HepG2 (cell line): Measurements from ENCODE around the gene TMEM253. TPM values are rescaled to one million over a fixed set of nuclear protein-coding genes. Genes with fewer than 3 reads are reported as not detected.

Experiments used
- AGO1 ChIP-seq: fragments of 200-400 bp; formaldehyde crosslinking; IDR thresholded peaks from 2 replicates; pipeline ENCODE4 v1.6.1; 2017; ENCODE audit warnings: mild to moderate bottlenecking, low read depth, low read length, moderate library complexity; ENCODE audit not compliant: poor library complexity, severe bottlenecking
- GTF2F1 ChIP-seq: fragments of 150-350 bp; IDR thresholded peaks from 2 replicates; pipeline ENCODE4 v1.6.1; 2014; ENCODE audit warnings: low read length
- HMGA1 ChIP-seq: sonication (generic); formaldehyde crosslinking; conservative IDR thresholded peaks from 2 replicates; pipeline ENCODE4 v1.4.0; 2020; ENCODE audit warnings: missing genetic modification reagents
- HOXA7 ChIP-seq: sonication (generic); formaldehyde crosslinking; IDR thresholded peaks from 2 replicates; pipeline ENCODE4 v1.8.1; 2022; ENCODE audit warnings: mild to moderate bottlenecking, missing genetic modification reagents, moderate library complexity
- KAT8 ChIP-seq: IDR thresholded peaks from 2 replicates; pipeline ENCODE4 v1.6.1; 2016; ENCODE audit warnings: missing genetic modification reagents, missing compliant biosample characterization
- MEIS1 ChIP-seq: sonication (generic); formaldehyde crosslinking; IDR thresholded peaks from 2 replicates; pipeline ENCODE4 v1.9.0; 2021; ENCODE audit warnings: mild to moderate bottlenecking, missing genetic modification reagents, moderate library complexity, borderline replicate concordance
- MTF1 ChIP-seq: sonication (generic); formaldehyde crosslinking; IDR thresholded peaks from 2 replicates; pipeline ENCODE4 v1.5.0; 2020; ENCODE audit warnings: missing genetic modification reagents
- NFE2L2 ChIP-seq: fragments of 150-350 bp; IDR thresholded peaks from 2 replicates; pipeline ENCODE4 v1.6.1; 2014; ENCODE audit warnings: low read length
- PHF8 ChIP-seq: sonication (generic); formaldehyde crosslinking; IDR thresholded peaks from 2 replicates; pipeline ENCODE4 v1.5.0; 2020; ENCODE audit warnings: missing genetic modification reagents
- SIN3B ChIP-seq: fragments of 150-350 bp; IDR thresholded peaks from 2 replicates; pipeline ENCODE4 v1.6.1; 2014; ENCODE audit warnings: low read length
- ZC3H4 ChIP-seq: sonication (generic); formaldehyde crosslinking; IDR thresholded peaks from 2 replicates; pipeline ENCODE4 v1.4.0; 2020; ENCODE audit warnings: missing genetic modification reagents, borderline replicate concordance
- ZNF432 ChIP-seq: sonication (generic); formaldehyde crosslinking; IDR thresholded peaks from 2 replicates; pipeline ENCODE4 v1.5.0; 2020; ENCODE audit warnings: missing genetic modification reagents, mild to moderate bottlenecking, borderline replicate concordance
- ZNF879 ChIP-seq: sonication (generic); formaldehyde crosslinking; IDR thresholded peaks from 2 replicates; pipeline ENCODE4 v1.8.1; 2023; ENCODE audit warnings: missing genetic modification reagents
- polyA plus RNA-seq, 8 experiments: library from polyadenylated mRNA; depleted of rRNA in 3 of 8; stranded (reverse) in 7 of 8; unstranded in 1 of 8; fragments of >200 nt; fragmentation: Illumina TruSeq in 4 of 8; extraction: Trizol in 4 of 8; gene quantifications; 2 replicates each; pipeline versions ENCODE4 v1.2.1 to v1.2.3, GENCODE V29; 2011 to 2016; ENCODE audit warnings: low read depth in 4 of 8, missing spikeins in 1 of 8, mixed read lengths in 1 of 8; ENCODE audit not compliant: insufficient read depth in 1 of 8
- total RNA-seq, 5 experiments: library from RNA; depleted of rRNA; stranded (reverse); fragments of >200 nt; fragmentation: Illumina TruSeq; extraction: Trizol; gene quantifications; 2 replicates each; pipeline ENCODE4 v1.2.3, GENCODE V29; 2016; ENCODE audit warnings: low read depth in 1 of 5
- TF ChIP-seq, protein P1 (sequence below): sonication (generic); formaldehyde crosslinking; IDR thresholded peaks from one replicate; pipeline ENCODE4 v1.5.1; 2020; ENCODE audit warnings: mild to moderate bottlenecking, missing genetic modification reagents; ENCODE audit errors: not compliant biosample characterization
- TF ChIP-seq, protein P2 (sequence below): sonication (generic); formaldehyde crosslinking; IDR thresholded peaks from 2 replicates; pipeline ENCODE4 v1.5.0; 2020; ENCODE audit warnings: missing genetic modification reagents
- TF ChIP-seq, protein P3 (sequence below): sonication (generic); formaldehyde crosslinking; IDR thresholded peaks from 2 replicates; pipeline ENCODE4 v1.5.0; 2020; ENCODE audit warnings: mild to moderate bottlenecking, missing genetic modification reagents, moderate library complexity
- TF ChIP-seq, protein P4 (sequence below): sonication (generic); formaldehyde crosslinking; IDR thresholded peaks from 2 replicates; pipeline ENCODE4 v1.4.0; 2020; ENCODE audit warnings: missing genetic modification reagents

The TMEM253 gene
- total and polyA plus RNA-seq, 2 of the 13 experiments (the other 11 are each of a cell fraction or from before 2014, with no cell fraction given), result 0.29 to 0.45 TPM

DNA sequence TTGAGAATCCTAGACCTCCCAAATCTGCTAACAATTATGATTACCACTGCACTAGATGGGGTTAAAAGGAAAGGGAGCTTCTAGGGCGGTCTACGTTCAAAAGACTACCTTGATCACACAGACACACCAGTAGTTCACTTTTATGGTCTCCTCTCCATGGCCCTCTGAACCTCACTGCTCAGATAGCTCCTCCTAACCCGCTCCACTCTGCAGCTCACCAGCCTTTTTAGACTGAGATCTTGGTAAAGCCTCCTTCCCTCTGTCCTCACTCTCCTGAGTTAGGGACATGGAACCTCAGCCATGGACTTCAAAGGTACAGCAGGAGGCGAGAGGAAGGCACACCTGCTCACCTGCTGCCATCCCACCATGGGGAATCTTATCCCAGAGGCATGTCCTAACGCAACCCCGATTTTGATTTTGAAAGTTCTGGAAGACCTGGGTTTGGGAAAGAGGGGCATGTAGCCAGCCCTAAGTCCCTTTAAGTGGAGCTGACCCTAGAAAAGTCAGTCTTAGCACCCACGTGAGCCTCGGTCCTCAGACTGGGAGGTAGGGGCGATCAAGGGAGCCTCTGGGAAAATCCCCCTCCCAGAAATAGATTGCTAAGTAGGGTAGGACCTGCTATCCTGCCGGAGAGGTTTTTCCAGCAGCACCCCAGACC, 3.8 kb upstream of the TMEM253 start (continued):
- TF ChIP-seq, protein P1, sequence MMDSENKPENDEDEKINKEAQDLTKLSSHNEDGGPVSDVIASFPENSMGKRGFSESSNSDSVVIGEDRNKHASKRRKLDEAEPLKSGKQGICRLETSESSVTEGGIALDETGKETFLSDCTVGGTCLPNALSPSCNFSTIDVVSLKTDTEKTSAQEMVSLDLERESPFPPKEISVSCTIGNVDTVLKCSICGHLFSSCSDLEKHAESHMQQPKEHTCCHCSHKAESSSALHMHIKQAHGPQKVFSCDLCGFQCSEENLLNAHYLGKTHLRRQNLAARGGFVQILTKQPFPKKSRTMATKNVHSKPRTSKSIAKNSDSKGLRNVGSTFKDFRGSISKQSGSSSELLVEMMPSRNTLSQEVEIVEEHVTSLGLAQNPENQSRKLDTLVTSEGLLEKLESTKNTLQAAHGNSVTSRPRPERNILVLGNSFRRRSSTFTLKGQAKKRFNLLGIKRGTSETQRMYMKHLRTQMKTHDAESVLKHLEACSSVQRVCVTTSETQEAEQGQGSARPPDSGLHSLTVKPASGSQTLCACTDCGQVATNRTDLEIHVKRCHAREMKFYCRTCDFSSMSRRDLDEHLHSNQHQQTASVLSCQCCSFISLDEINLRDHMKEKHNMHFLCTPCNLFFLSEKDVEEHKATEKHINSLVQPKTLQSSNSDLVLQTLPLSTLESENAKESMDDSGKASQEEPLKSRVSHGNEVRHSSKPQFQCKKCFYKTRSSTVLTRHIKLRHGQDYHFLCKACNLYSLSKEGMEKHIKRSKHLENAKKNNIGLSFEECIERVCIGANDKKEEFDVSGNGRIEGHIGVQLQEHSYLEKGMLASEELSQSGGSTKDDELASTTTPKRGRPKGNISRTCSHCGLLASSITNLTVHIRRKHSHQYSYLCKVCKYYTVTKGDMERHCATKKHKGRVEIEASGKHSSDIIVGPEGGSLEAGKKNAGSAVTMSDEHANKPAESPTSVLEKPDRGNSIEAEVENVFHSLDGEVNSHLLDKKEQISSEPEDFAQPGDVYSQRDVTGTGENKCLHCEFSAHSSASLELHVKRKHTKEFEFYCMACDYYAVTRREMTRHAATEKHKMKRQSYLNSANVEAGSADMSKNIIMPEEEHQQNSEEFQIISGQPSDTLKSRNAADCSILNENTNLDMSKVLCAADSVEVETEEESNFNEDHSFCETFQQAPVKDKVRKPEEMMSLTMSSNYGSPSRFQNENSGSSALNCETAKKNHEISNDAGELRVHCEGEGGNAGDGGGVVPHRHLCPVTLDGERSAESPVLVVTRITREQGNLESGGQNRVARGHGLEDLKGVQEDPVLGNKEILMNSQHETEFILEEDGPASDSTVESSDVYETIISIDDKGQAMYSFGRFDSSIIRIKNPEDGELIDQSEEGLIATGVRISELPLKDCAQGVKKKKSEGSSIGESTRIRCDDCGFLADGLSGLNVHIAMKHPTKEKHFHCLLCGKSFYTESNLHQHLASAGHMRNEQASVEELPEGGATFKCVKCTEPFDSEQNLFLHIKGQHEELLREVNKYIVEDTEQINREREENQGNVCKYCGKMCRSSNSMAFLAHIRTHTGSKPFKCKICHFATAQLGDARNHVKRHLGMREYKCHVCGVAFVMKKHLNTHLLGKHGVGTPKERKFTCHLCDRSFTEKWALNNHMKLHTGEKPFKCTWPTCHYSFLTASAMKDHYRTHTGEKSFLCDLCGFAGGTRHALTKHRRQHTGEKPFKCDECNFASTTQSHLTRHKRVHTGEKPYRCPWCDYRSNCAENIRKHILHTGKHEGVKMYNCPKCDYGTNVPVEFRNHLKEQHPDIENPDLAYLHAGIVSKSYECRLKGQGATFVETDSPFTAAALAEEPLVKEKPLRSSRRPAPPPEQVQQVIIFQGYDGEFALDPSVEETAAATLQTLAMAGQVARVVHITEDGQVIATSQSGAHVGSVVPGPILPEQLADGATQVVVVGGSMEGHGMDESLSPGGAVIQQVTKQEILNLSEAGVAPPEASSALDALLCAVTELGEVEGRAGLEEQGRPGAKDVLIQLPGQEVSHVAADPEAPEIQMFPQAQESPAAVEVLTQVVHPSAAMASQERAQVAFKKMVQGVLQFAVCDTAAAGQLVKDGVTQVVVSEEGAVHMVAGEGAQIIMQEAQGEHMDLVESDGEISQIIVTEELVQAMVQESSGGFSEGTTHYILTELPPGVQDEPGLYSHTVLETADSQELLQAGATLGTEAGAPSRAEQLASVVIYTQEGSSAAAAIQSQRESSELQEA (CRISPR knock-in tag), result peak; percentile 29
- TF ChIP-seq GTF2F1 (no peak), SIN3B (no peak), NFE2L2 (no peak), HMGA1 (CRISPR knock-in tag) (no peak), AGO1 (no peak), ZC3H4 (CRISPR knock-in tag) (no peak), KAT8 (CRISPR knock-in tag) (no peak), HOXA7 (CRISPR knock-in tag) (no peak), ZNF879 (CRISPR knock-in tag) (no peak), PHF8 (no peak), ZNF432 (CRISPR knock-in tag) (no peak), MEIS1 (CRISPR knock-in tag) (no peak), MTF1 (no peak)
- TF ChIP-seq, protein P2, sequence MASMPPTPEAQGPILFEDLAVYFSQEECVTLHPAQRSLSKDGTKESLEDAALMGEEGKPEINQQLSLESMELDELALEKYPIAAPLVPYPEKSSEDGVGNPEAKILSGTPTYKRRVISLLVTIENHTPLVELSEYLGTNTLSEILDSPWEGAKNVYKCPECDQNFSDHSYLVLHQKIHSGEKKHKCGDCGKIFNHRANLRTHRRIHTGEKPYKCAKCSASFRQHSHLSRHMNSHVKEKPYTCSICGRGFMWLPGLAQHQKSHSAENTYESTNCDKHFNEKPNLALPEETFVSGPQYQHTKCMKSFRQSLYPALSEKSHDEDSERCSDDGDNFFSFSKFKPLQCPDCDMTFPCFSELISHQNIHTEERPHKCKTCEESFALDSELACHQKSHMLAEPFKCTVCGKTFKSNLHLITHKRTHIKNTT (CRISPR knock-in tag), result no peak
- TF ChIP-seq, protein P3, sequence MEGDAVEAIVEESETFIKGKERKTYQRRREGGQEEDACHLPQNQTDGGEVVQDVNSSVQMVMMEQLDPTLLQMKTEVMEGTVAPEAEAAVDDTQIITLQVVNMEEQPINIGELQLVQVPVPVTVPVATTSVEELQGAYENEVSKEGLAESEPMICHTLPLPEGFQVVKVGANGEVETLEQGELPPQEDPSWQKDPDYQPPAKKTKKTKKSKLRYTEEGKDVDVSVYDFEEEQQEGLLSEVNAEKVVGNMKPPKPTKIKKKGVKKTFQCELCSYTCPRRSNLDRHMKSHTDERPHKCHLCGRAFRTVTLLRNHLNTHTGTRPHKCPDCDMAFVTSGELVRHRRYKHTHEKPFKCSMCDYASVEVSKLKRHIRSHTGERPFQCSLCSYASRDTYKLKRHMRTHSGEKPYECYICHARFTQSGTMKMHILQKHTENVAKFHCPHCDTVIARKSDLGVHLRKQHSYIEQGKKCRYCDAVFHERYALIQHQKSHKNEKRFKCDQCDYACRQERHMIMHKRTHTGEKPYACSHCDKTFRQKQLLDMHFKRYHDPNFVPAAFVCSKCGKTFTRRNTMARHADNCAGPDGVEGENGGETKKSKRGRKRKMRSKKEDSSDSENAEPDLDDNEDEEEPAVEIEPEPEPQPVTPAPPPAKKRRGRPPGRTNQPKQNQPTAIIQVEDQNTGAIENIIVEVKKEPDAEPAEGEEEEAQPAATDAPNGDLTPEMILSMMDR, result peak; percentile 19; the same call in 1 of the 2 replicates
- TF ChIP-seq, protein P4, sequence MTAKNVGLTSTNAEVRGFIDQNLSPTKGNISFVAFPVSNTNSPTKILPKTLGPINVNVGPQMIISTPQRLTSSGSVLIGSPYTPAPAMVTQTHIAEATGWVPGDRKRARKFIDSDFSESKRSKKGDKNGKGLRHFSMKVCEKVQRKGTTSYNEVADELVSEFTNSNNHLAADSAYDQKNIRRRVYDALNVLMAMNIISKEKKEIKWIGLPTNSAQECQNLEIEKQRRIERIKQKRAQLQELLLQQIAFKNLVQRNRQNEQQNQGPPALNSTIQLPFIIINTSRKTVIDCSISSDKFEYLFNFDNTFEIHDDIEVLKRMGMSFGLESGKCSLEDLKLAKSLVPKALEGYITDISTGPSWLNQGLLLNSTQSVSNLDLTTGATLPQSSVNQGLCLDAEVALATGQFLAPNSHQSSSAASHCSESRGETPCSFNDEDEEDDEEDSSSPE (CRISPR knock-in tag), result no peak
